ENCODE measurements around the gene PRKAG2.

PRKAG2 gene

DNA sequence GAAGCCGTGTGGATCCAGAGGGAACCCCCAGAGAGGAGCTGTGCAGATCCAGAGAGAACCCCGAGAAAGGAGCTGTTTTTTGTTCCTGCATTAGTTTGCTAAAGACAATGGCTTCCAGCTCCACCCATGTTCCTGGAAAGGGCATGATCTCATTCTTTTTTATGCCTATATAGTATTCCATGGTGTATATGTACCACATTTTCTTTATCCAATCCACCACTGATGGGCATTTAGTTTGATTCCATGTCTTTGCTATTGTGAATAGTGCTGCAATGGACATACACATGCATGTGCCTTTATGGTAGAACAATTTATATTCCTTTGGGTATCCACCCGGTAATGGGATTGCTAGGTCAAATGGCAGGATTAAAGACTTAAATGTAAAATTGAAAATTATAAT lies 261.9 kb downstream of the PRKAG2 start:
- DNase-seq (ENCODE audit: low spot score) = no peak

- no peak for DNase-seq (ENCODE audit: low spot score)
These were observed 262.9 kb downstream of the PRKAG2 start for GRCh38 chr7:151614019-151614418.

DNA sequence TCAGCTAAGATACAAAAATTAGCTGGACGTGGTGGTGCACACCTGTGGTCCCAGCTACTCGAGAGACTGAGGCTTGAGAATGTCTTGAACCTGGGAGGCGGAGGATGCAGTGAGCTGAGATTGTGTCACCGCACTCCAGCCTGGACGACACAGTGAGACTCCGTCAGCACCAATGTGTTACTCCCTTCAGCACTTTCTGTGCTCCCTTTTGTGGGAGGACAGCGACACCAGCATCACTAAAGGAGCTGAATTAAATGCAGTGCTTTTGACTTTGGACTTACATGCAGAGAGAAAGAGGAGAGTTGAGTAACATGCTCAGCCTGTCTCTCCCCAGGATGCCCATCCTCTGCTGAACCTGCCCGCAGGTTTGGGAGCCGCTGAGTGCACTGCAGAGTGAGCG lies 265.0 kb downstream of the PRKAG2 start:
- no peak for DNase-seq (ENCODE audit: low spot score)

DNA sequence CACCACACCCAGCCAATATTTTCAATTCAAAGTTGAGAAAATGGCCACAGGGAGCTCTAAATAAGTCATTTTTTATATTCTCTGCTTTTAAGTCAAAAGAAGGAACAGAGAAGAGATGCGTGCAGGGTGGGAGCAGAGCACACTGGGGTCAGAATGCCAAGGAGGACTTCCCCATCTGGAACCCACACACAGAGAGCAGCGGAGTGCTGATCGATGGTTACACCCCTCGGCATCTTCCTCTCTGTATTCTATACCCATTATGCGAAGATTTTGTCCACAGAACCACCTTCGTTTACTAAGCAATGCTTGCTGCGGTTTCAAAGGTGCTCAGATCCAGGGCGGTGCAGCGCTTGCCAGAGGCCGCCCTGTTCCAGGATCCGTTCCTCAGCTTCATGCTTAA lies 265.9 kb downstream of the PRKAG2 start:
- no peak for DNase-seq (ENCODE audit: low spot score)

GRCh38 chr7:151608031-151608551 lies 268.8 kb downstream of the PRKAG2 start:
- DNase-seq (ENCODE audit: low spot score) = no peak

- DNase-seq (ENCODE audit: low spot score) = no peak
These were observed 269.4 kb downstream of the PRKAG2 start for GRCh38 chr7:151607464-151607867.

GRCh38 chr7:151603951-151604350 lies 273.0 kb downstream of the PRKAG2 start:
- no peak for DNase-seq (ENCODE audit: low spot score)

DNA sequence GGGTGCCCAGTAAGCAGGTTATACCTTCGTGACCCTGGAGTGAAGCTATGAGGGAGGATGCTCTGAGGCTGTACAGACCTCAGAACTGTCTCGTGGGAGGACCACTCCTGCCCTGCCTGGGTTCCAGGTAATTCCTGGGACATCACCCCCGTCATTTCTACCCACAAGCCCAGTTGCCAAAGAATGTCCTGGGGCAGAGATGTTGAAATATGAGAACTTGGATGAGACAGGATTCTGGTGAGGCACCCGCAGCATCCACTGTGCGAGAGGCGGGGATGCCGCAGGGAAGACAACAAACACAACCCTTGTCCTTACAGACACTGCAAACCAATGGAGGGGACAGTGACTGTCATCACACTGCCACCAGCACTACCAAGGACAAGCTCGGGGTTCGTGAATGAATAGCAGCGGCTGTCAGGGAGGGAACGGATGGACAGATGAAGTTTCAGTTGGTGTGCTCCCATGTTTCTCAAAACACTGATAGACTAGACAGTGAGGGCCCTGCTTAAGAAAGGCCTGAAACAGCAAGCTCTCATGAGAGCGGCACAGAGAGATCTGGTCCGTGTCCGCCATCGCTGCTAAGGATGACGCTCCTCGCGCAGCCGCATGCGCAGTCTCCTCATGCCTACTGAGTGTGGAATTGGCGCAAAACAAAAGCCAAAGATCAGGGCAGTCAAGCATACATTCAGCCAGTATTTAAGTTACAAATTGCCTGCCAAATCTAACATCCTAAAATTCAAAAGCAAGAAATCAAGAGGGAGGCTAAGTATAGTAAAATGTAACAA lies 275.2 kb downstream of the PRKAG2 start:
- DNase-seq (ENCODE audit: low spot score) = no peak

DNA sequence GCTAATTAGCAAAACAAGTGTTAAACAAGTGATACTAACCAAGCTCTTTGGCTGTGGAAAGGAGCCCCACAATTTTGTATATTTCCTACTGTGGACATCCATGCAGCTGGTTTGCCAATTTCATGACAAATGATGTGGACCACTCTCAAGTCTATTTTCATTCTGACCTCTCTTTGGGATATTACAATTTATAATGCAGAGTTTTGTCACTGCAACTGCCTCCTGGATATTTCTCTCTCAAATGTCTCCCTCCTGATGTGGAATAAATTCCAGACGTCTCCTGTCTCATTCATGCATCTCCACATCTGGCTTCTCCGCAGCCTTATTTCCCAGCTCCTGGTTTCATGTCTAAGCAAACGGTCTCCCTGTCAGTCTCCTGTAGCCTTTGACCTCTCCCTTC lies 276.6 kb downstream of the PRKAG2 start:
- DNase-seq (ENCODE audit: low spot score) = no peak

DNA sequence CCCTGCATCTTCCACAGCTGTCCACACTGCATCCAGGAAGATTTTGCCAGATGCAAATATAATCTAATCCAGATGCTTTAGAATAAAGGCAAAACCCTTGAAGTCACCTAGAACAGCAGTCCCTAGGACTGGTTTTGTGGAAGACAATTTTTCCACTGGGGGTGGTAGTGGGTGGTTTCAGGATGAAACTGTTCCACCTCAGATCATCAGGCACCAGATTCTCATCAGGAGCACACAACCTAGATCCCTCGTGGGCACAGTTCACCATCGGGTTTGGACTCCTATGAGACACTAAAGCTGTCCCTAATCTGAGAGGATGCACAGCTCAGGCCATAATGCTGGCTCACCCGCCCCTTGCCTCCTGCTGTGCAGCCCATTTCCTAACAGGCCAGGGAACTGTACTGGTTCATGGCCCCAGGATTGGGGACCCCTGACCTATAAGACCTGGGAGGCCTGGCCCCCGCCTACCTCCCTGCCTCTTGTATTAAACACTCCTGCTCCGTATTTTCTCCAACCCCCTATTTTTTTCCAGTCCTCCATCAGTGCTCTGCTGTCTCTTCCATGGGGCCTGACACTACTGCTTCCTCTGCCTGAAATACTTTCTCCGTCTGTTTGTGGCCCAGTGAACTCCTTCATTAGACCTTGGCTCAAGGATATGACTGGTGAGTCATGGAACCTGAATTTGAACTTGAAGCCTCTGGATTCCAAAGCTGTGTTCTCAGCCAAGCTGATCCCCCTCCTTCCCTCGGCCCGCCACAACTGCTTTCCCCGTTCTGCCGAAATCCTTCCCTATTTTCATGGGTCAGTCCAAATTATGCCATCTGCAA lies 277.3 kb downstream of the PRKAG2 start:
- DNase-seq (ENCODE audit: low spot score) = peak; percentile 76

DNA sequence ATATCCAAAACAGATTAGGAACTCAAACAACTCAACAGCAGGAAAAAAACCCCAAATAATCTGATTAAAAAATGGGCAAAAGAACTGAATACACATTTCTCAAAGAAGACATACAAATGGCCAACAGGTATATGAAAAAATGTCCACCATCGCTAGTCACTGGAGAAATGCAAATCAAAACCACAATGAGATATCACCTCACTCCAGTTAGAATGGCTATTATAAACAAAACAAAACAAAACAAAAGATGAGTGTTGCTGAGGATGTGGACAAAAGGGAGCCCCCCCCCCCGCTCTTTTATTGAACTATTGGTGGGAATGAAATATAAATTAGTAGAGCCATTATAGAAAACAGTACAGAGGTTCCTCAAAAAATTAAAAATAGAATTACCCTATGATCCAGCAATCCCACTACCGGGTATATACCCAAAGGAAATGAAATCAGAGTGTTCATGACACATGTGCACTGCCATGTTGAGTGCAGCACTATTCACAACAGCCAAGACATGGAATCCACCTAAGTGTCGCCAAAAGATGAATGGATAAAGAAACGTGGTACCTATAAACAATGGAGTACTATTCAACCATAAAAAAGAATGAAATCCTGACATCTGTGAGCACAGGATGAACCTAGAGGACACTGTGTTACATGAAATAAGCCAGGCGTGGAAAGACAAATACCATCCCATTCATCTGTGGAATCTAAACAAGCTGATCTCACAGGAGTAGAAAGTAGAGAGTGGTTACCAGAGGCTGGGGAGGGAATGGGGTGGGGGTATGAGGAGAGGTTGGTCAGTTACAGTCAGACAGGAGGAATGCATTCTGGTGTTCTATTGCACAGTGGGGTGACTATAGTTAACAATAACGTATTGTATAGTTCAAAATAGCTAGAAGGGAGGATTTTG lies 279.1 kb downstream of the PRKAG2 start:
- no peak for DNase-seq (ENCODE audit: low spot score)

DNA sequence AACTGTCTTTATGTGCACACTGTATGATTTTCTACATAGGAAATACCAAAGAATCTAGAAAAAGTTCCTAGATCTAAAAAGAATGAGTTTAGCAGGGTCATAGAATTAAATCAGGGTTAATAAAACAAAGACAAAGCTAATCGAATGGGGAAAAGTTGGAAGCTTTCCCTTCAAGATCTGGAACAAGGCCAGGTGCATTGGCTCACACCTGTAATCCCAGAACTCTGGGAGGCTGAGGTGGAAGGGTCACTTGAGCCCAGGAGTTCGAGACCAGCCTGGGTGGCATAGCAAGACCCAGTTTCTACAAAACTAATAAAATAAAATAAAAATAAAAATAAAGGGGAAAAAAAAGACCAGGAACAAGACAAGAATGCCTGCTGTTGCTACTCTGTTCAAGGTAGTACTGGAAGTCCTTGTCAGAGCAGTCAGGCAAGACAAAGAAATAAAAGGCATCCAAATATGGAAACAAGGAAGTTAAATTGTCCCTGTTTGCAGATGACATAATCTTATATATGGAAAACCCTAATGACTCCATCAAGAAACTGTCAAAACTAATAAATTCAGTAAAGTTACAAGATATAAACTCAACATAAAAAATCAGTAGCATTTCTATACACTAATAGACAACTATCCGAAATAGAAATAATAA lies 281.1 kb downstream of the PRKAG2 start:
- no peak for DNase-seq (ENCODE audit: low spot score)

DNA sequence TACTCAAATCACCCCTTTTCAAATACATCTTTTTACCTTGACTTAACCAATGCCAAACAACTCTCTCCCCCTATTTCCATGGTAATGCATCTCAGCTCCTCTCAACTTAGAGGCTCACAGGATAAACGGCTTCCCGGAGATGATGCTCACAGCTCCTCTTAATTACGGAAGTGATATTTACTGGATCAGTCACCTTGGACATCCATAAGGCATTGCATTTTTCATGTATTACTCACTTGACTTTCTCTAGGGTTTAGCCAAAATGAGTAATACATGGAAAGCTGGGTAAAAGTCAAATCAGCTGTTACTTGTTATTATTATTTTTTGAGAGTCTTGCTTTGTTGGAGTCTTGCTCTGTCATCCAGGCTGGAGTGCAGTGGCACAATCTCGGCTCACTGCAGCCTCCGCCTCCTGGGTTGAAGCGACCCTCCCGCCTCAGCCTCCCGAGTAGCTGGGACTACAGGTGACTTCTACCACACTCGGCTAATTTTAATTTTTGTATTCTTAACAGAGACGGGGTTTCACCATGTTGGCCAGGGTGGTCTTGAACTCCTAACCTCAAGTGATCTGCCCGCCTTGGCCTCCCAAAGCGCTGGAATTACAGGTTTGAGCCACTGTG lies 283.9 kb downstream of the PRKAG2 start:
- peak; percentile 92 for DNase-seq (ENCODE audit: low spot score)

GRCh38 chr7:151592330-151592729 lies 284.6 kb downstream of the PRKAG2 start:
- no peak for DNase-seq (ENCODE audit: low spot score)

DNA sequence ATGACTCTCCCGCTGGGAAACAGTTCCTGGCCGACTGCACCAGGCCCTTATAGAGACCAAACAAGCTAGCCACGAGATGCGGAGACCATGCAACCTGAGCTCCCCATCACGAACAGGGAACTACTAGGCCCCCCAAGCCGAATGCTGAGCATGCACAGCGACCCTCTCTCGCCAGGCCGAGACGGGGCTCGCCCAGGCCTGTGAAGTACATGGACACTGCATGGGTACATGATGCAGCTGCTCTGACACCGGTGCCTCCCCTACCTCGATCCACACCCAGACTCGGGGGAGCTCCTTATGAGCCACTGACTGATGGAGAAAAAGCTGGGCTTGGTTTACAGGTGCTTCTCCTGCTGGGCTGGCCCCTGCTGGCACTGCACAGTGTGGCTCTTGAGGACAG lies 285.0 kb downstream of the PRKAG2 start:
- no peak for DNase-seq (ENCODE audit: low spot score)

- DNase-seq (ENCODE audit: low spot score) = no peak
These were observed 285.8 kb downstream of the PRKAG2 start for GRCh38 chr7:151590850-151591771.

DNA sequence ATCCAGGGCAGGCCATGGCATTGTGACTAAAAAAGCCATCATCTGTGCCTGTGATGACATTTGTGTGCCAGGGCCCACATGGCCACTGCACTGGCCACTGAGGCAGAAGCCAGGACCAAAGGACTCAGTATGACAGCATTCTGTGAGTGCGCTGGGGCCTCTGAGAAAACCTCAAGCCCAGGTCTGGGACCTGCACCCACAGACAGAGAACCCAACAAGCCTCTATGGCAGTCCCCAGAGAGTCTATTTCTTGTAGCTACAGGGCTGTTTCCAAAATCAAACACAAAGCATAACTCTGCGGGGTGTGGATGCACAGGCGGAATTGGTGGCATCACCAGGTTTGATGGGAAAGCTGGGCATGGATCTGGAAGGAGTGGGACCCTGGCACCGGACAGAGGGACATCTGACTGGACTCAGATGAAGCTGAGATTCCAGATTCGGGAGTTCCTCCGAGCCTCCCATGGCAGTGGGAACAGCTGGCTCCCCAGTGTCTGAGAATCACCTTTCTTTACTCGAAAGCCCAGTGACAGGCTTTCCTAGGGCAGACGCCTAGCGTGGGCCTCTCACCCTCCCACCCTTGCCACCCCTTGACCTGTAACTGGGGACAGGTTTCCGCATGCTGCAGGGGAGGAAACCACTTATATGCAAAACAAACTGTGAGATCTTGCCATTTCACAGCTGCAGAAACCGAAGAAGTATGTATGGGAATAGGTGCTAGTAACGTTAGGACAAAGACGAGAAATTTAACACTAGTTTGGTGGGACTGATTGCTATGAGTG lies 286.7 kb downstream of the PRKAG2 start:
- no peak for DNase-seq (ENCODE audit: low spot score)

DNA sequence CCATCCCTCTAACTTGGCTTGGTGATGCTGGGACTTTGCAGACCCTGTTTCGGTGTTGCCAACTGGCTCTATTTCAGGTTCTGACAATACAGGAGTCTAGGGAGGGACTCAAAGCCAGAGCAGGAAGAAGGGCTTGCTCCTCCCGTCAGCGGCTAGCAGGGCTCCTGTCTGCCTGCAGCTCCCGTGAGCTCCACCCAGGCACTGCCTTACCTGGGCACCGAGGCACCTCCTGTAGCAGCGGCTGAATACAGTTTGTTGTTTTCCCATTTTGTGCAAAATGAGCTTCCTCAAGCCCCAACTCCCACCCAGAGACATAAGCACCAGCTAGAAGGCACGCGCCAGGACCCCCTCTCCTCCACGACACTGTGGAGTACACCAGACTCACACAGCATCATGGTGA lies 287.9 kb downstream of the PRKAG2 start:
- DNase-seq (ENCODE audit: low spot score) = no peak

Data from kidney capillary endothelial cell (primary cell).